ENCODE results near the gene TEX30. TPM values are rescaled to one million over a fixed set of nuclear protein-coding genes. Genes with fewer than 3 reads are reported as not detected.

The TEX30 gene
- total RNA-seq, 1 experiment from 2014 or later = 13.1 TPM

DNA sequence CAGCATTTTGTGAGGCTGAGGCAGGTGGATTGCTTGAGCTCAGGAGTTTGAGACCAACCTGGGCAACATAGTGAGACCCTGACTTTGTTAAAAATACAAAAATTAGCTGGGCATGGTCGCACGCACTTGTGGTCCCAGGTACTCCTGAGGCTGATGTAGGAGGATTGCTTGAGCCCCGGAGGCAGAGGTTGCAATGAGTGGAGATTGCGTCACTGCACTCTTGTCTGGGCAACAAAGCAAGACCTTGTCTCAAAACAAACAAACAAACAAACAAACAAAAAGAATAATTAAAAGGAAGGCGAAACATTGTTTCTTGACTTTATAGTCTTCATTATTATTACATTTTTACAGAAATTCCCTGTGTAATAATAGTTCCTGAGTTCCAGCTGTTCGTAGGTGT, 41.2 kb upstream of the TEX30 start:
- H3K27ac Mint-ChIP-seq = no peak overlapping the region
- Histone ChIP-seq H3K23me2 (ENCODE audit: insufficient read length, low read depth, low read length, poor library complexity, severe bottlenecking) (no peaks in the 10 kb centered on the region), H2BK5ac (ENCODE audit: insufficient read length, low read length) (no peak overlapping the region), H2AK5ac (ENCODE audit: insufficient read length, low read length) (no peak overlapping the region), H3K9me3 (ENCODE audit: control insufficient read depth, low read depth, low read length) (no peaks in the 10 kb centered on the region), H2BK12ac (ENCODE audit: insufficient read length, low read depth, low read length) (no peak overlapping the region), H4K91ac (ENCODE audit: insufficient read length, low read depth, low read length) (no peak overlapping the region), H3K4me1 (ENCODE audit: insufficient read depth, low read length) (no peaks in the 10 kb centered on the region; the same call in 1 of the 2 replicates), H3K4ac (ENCODE audit: low read depth, low read length) (no peak overlapping the region), H3K79me1 (ENCODE audit: insufficient read depth, low read depth, low read length, poor library complexity, severe bottlenecking) (no peaks in the 10 kb centered on the region), H3K79me2 (ENCODE audit: insufficient read depth, low read length) (no peaks in the 10 kb centered on the region), H3K4me2 (ENCODE audit: insufficient read depth, insufficient read length, low read length) (no peak overlapping the region), H2BK20ac (ENCODE audit: low read depth, low read length, poor library complexity, severe bottlenecking) (no peak overlapping the region), H2BK15ac (ENCODE audit: low read depth, low read length) (no peak overlapping the region), H3K23ac (ENCODE audit: insufficient read length, low read depth, low read length) (no peak overlapping the region), H2BK120ac (ENCODE audit: low read depth, low read length, poor library complexity, severe bottlenecking) (no peak overlapping the region), H2AFZ (ENCODE audit: low read length) (no peak overlapping the region), H3K9ac (ENCODE audit: extremely low read depth, insufficient read length, low read length) (no peak overlapping the region), H3K14ac (ENCODE audit: insufficient read depth, low read length) (no peak overlapping the region), H3T11ph (ENCODE audit: low read length) (no peak overlapping the region), H4K5ac (ENCODE audit: insufficient read length, low read depth, low read length) (no peak overlapping the region), H3K27me3 (ENCODE audit: insufficient read depth, low read length) (no peaks in the 10 kb centered on the region), H3K27ac (ENCODE audit: insufficient read length, low read depth, low read length) (no peak overlapping the region), H4K8ac (replicated peaks; ENCODE audit: insufficient read length, low read depth, low read length) (no peak overlapping the region), H4K20me1 (ENCODE audit: control insufficient read depth, insufficient read depth, insufficient read length) (no peaks in the 10 kb centered on the region), H3K18ac (ENCODE audit: insufficient read length, low read depth, low read length) (no peak overlapping the region), H3K56ac (ENCODE audit: insufficient read length, low read depth, low read length) (no peak overlapping the region)
- peaks cover 4 to 14% (median 7%) of the 10 kb centered on the region in 3 experiments; a peak in 5 of 7 replicates for H3K36me3 Mint-ChIP-seq (ENCODE audit: insufficient read depth in 1 of 3, low read depth in 3 of 3)
- WGBS (ENCODE audit: extremely low coverage, insufficient read length, low lambda C conversion rate) = no CpG with 5 or more reads among the region's 6 CpGs
- H3K9me3 Mint-ChIP-seq = peaks cover 3 to 9% of the 10 kb centered on the region in 2 experiments; a peak in 4 of 5 replicates
- H3K4me3 Mint-ChIP-seq = no peak overlapping the region
- H3K4me1 Mint-ChIP-seq = peaks cover 0 to 3% of the 10 kb centered on the region in 2 experiments; a peak in 2 of 4 replicates
- H3K27me3 Mint-ChIP-seq (ENCODE audit: low read depth) = no peaks in the 10 kb centered on the region
- DNase-seq = no peak
- no peak for TF ChIP-seq CTCF (conservative IDR thresholded peaks at IDR 0.05)

Measured in H9 (cell line).